HG02884 (cell line): ENCODE measurements around the gene C9orf85.
"Not testable (repeated sequence)": the region's sequence is repeated elsewhere in the genome, so short reads cannot be mapped to it uniquely, and the experiment has no call there.

Experiments used
- ATAC-seq: cut with Tn5 transposase; IDR thresholded peaks from one replicate; pipeline ENCODE4 v1.9.1; 2021; ENCODE audit warnings: mild to moderate bottlenecking, moderate library complexity; ENCODE audit not compliant: unreplicated experiment

The C9orf85 gene

DNA sequence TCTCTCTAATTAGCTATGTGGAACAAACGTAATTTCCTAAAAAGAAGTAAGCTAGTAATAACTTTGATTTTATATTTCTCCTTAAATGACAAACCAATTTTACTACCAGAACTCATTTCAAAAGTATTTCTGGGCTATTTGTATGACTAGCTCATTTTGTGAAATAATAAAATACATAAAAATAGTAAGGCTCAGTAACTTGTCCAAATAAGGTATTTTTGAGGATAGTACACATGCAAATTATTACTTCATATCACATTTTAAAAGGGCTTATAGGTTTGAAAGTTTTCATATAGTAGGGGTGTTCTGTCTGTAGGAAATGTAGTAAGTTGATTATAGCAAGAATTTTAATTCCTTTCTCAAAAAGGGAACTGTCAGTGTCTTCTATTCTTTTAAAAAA lies 26.5 kb downstream of the C9orf85 start:
- no peak for ATAC-seq

- ATAC-seq = no peak
Observed at GRCh38 chr9:71941060-71941568, 29.7 kb downstream of the C9orf85 start.

- ATAC-seq = no peak
Observed at GRCh38 chr9:71941998-71942567, 30.6 kb downstream of the C9orf85 start.

- ATAC-seq = no peak
Observed at GRCh38 chr9:71944754-71945375, 33.4 kb downstream of the C9orf85 start.

GRCh38 chr9:71954652-71955051 lies 43.2 kb downstream of the C9orf85 start:
- ATAC-seq = not testable (repeated sequence)

DNA sequence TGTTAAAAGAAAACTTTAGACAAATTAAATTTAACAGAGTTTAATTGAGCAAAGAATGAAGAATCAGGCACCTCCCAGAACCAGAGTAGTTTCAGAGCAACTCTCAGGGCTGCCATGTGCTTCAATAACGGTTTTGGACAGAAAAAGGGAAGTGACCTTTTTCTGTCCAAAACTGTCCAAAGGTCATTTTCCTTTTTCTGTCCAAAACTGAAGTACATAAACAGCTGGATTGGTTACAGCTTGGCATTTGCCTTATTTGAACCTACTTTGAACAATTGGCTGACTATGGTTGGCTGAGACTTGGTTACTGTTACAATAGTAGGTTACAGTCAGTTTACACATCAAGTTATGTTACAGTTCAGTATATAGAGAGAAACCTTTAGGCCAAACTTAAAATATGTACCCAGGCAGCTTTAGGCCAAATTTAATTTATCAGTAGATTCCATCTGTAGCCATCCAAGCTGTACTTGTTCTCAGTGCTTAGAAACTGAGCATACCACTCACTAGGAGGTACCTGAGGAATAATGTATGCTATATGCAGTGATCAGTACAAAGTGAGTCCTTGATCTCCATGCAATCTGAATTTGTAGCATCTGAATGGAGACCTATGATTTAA lies 44.0 kb downstream of the C9orf85 start:
- ATAC-seq = no peak

DNA sequence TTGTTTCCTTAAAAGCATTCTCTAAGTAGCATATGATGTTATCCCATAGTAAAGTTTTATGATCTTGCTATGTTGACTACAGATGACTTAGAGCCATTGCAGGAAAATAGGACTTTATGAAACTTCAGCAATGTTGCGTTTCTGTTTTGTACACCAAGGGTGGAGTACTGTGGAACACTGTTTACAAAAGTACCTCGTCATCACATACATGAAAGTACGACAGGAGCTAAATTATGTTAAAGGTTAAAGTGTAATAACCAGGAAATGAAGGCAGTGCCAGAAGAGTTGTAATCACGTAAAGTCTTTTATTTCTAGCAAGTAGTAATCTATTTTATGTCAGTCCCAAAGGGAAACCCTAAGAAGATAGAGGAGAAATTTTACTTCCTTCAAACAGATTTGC lies 50.9 kb downstream of the C9orf85 start:
- ATAC-seq = no peak

DNA sequence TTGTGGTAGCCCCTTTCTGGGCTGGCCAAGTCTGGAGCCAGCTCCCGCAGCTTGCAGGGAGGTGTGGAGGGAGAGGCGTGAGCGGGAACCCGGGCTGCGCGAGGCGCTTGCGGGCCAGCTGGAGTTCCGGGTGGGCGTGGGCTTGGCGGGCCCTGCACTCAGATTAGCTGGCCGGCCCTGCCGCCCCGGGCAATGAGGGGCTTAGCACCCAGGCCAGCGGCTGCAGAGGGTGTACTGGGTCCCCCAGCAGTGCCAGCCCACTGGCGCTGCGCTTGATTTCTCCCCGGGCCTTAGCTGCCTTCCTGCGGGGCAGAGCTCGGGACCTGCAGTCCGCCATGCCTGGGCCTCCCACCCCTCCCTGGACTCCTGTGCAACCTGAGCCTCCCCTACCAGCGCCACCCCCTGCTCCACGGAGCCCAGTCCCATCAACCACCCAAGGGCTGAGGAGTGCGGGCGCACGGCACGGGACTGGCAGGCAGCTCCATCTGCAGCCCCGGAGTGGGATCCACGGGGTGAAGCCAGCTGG lies 52.1 kb downstream of the C9orf85 start:
- not testable (repeated sequence) for ATAC-seq

- no peak for ATAC-seq
Observed at GRCh38 chr9:71965403-71965802, 54.0 kb downstream of the C9orf85 start.

- no peak for ATAC-seq
Observed at GRCh38 chr9:71966601-71967000, 55.2 kb downstream of the C9orf85 start.

- ATAC-seq = no peak
Observed at GRCh38 chr9:71968541-71969090, 57.2 kb downstream of the C9orf85 start.

- no peak for ATAC-seq
Observed at GRCh38 chr9:71975833-71976232, 64.4 kb downstream of the C9orf85 start.

GRCh38 chr9:71977003-71977402 lies 65.6 kb downstream of the C9orf85 start:
- no peak for ATAC-seq

DNA sequence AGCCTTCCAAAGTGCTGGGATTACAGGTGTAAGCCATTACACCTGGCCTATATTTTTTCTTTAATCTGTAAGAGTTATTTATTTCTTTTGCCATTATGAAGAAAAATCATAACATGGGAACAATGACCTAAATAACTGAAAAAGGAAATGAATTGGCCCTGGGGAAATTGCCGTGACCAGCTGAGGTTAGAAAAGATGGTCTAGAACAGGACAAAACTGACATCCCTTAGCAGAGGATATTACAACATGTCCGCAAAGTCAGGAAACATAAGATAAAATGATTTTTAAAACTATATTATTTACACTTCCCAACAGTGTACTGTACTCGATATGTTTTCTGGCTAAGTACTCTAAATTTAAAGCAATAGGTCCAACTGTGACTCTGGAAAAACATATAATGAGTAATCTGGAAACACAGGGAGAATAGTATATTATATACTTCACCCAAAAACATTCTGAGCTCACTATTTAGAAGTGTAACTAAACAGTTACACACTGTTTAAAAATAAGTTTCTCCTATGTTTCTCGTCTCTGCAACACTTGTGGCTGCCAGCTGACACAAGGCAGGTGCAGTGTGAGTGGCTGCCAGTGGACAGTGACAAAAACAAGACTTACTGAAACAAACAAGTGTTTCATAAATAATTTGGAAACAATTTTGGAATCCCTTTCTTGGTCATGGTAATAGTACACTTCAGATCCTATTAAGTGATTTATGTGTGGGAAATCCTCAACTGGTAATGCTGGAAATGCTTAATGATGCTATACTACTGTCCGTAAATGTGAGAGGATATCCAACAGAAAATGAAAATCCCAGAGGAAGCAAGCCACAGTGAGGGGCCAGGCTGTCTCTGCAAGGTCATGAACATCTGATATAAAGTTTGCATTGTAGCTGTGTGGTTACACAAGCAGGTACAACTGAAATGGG lies 69.1 kb downstream of the C9orf85 start:
- no peak for ATAC-seq

DNA sequence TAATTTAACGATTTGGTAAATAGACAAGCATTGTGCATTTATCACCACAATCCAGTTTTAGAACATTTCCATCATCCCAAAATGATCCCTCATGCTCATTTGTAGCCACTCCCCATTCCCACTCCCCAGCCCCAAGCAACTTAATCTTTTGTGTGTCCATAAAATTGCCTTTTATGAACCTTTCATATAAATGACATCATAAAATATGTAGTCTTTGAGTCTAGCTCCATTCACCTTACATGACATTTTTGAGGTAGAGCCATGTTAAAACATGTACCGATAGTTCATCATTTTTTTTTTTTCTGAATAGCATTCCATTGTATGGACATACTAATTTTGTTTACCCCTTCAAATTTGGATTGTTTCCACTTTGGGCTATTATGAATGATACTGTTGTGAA lies 70.5 kb downstream of the C9orf85 start:
- ATAC-seq = no peak

DNA sequence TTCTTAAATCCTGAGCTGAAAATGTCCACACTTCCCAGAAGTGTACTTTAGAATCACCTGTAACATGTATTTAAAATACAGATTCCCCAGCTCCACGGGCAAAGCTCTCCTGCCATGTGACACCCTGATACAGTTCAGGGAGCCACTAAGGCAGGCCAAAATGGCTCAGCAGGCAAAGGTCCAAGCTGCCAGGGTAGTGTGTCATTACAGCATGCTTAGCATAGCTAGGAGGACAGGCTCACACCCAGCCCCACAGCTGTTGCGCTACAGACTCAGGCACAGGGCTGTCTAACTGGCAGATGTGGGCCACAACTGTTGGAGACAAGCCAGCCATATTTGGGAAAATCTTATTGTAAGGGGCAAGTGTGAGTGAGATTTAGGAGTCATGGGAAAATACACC lies 73.0 kb downstream of the C9orf85 start:
- ATAC-seq = no peak

DNA sequence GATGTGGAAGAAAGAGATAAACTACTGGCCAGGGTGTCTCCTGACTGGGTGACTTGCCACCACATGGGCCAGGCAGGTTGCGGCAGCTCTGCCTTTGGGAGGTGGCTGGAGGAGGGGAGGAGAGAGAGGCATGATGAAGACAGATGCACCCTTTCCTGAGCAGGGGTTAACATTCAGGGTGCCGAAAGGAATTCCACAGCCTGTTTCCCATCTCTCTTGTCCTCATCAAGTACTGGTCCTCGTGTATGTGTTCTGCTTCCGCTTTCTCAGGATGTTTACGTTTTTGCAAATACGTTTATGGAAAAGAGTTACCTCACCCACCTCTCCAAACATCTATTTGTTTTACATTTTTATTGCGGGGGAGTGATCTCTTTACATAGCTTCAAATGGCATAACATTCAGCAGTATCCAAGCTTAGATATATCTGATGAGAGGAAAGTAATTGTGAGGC lies 73.4 kb downstream of the C9orf85 start:
- ATAC-seq = no peak

GRCh38 chr9:71985297-71985911 lies 74.0 kb downstream of the C9orf85 start:
- ATAC-seq = no peak

GRCh38 chr9:71986900-71987299 lies 75.5 kb downstream of the C9orf85 start:
- no peak for ATAC-seq
